ENCODE results near the gene COL6A1. TPM values are rescaled to one million over a fixed set of nuclear protein-coding genes. Genes with fewer than 3 reads are reported as not detected.

The COL6A1 gene
- total and polyA plus RNA-seq, 2 experiments from 2014 or later, result 296 to 592 TPM

DNA sequence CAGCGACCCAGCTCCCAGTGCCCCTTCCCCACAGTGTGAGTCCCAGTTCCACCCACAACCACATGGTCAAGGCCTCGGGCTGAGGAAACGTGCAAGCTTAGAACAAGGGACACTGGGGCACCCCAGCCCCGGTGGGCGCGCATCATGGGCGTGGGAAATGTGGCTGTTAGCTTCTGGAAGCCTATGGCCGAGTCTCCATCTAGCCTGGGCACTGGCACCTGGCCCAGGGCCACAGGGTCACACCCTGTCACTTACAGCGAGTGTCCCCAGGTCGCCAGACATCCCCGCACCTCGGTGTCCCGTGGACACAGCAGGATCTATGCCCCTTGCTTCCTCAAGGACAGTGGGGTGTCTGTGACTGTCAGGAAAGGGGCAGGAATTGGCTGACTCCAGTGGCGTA lies 37.0 kb upstream of the COL6A1 start:
- no peak overlapping the region for H3K27ac ChIP-seq
- H2AFZ ChIP-seq, result no peak overlapping the region
- no peaks in the 10 kb centered on the region for H3K36me3 ChIP-seq (replicated peaks; ENCODE audit: insufficient read depth, low read depth)
- WGBS (ENCODE audit: low lambda C conversion rate, missing lambda C conversion rate), result 91% methylated on average over 14 of the region's 14 CpGs
- TF ChIP-seq, protein P1, sequence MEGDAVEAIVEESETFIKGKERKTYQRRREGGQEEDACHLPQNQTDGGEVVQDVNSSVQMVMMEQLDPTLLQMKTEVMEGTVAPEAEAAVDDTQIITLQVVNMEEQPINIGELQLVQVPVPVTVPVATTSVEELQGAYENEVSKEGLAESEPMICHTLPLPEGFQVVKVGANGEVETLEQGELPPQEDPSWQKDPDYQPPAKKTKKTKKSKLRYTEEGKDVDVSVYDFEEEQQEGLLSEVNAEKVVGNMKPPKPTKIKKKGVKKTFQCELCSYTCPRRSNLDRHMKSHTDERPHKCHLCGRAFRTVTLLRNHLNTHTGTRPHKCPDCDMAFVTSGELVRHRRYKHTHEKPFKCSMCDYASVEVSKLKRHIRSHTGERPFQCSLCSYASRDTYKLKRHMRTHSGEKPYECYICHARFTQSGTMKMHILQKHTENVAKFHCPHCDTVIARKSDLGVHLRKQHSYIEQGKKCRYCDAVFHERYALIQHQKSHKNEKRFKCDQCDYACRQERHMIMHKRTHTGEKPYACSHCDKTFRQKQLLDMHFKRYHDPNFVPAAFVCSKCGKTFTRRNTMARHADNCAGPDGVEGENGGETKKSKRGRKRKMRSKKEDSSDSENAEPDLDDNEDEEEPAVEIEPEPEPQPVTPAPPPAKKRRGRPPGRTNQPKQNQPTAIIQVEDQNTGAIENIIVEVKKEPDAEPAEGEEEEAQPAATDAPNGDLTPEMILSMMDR (IDR thresholded peaks at IDR 0.05; ENCODE audit: poor library complexity), result no peak
- TF ChIP-seq EZH2phosphoT487 (IDR thresholded peaks at IDR 0.05; ENCODE audit: low read depth, severe bottlenecking, unreplicated experiment) (no peak), EZH2 (IDR thresholded peaks at IDR 0.05; ENCODE audit: borderline replicate concordance) (no peak)
- no peaks in the 10 kb centered on the region for H3K79me2 ChIP-seq
- H3K4me2 ChIP-seq, result no peak overlapping the region
- no peak overlapping the region for H3K4me3 ChIP-seq
- no peaks in the 10 kb centered on the region for H3K4me1 ChIP-seq (ENCODE audit: insufficient read depth)
- DNase-seq (ENCODE audit: low spot score), result no peak
- H3K9me2 ChIP-seq (replicated peaks; ENCODE audit: insufficient read depth), result no peaks in the 10 kb centered on the region
- H3K9me3 ChIP-seq (ENCODE audit: low read depth), result no peaks in the 10 kb centered on the region
- H4K20me1 ChIP-seq (ENCODE audit: insufficient read depth, poor library complexity, severe bottlenecking), result no peaks in the 10 kb centered on the region
- no peaks in the 10 kb centered on the region for H3K27me3 ChIP-seq

DNA sequence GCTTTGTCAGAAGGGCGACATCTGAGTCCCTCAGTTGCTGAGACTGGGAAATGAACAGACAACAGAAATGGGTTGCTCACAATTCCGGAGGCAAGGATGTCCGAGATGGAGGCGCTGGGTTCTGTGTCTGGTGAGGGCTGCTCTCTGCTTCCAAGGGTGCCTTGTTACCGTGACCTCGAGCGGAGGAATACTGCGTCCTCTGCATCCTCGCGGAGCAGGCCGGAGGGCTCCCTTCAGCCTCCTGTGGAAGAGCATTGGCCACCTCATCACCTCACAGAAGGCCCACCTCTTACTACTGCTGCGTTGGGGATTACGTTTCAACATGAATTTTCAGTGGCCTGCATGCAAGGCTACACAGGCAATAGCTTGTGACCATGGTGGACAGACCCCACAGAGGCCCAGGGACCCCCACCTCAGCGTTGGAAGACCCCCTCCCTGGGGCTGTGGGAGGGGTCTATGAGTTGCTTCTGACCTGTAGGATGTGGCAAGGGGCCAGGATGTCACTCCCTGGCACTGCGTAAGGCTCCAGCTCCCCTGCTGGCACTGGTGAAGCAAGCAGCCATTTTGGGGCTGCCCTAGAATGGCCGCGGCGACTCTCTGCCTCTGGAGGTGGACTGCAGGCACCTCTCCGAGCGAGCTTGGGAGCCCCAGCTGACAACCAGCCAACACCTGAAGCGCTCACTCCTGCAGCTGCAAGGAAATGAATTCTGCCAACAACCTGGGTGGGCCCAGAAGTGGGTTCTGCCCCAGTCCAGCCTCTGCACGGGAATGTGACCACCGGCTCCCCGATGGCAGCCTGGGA lies 36.3 kb upstream of the COL6A1 start:
- TF ChIP-seq EZH2phosphoT487 (IDR thresholded peaks at IDR 0.05; ENCODE audit: low read depth, severe bottlenecking, unreplicated experiment), result no peak
- no peak for TF ChIP-seq EZH2 (IDR thresholded peaks at IDR 0.05; ENCODE audit: borderline replicate concordance)
- TF ChIP-seq, protein P1 (IDR thresholded peaks at IDR 0.05; ENCODE audit: poor library complexity), result no peak
- 94% methylated on average over 21 of the region's 24 CpGs for WGBS (ENCODE audit: low lambda C conversion rate, missing lambda C conversion rate)
- Histone ChIP-seq H3K9me2 (replicated peaks; ENCODE audit: insufficient read depth) (no peaks in the 10 kb centered on the region), H3K9me3 (ENCODE audit: low read depth) (no peaks in the 10 kb centered on the region), H3K36me3 (replicated peaks; ENCODE audit: insufficient read depth, low read depth) (no peaks in the 10 kb centered on the region), H3K4me3 (no peak overlapping the region), H2AFZ (no peak overlapping the region), H3K27me3 (no peaks in the 10 kb centered on the region), H3K4me1 (ENCODE audit: insufficient read depth) (no peaks in the 10 kb centered on the region), H3K79me2 (no peaks in the 10 kb centered on the region), H3K4me2 (no peak overlapping the region), H4K20me1 (ENCODE audit: insufficient read depth, poor library complexity, severe bottlenecking) (no peaks in the 10 kb centered on the region), H3K27ac (no peak overlapping the region)
- no peak for DNase-seq (ENCODE audit: low spot score)

DNA sequence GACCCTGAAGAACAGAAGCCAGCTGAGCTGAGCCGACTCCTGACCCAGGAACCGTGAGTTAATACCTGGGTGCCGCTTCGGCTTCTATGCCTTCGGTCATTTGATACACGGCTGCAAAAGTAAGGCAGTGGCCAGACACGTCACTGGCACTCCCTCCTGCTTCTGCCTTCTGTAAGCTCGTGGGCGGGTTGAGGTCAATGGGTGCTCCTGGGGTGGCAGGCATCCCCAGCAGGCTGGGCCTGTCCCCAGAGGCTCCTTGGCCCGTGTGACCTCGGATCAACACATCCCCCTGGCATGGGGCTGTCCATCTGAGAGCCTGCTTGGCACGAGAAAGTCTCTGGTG lies 35.7 kb upstream of the COL6A1 start:
- no peaks in the 10 kb centered on the region for H3K9me3 ChIP-seq (ENCODE audit: low read depth)
- no peaks in the 10 kb centered on the region for H3K9me2 ChIP-seq (replicated peaks; ENCODE audit: insufficient read depth)
- H3K27me3 ChIP-seq, result no peaks in the 10 kb centered on the region
- no peaks in the 10 kb centered on the region for H3K79me2 ChIP-seq
- DNase-seq (ENCODE audit: low spot score), result no peak
- no peak for TF ChIP-seq EZH2 (IDR thresholded peaks at IDR 0.05; ENCODE audit: borderline replicate concordance)
- TF ChIP-seq EZH2phosphoT487 (IDR thresholded peaks at IDR 0.05; ENCODE audit: low read depth, severe bottlenecking, unreplicated experiment), result no peak
- TF ChIP-seq, protein P1 (IDR thresholded peaks at IDR 0.05; ENCODE audit: poor library complexity), result no peak
- no peak overlapping the region for H3K4me2 ChIP-seq
- peaks cover 5% of the 10 kb centered on the region for H3K4me1 ChIP-seq (ENCODE audit: insufficient read depth)
- no peaks in the 10 kb centered on the region for H4K20me1 ChIP-seq (ENCODE audit: insufficient read depth, poor library complexity, severe bottlenecking)
- no peak overlapping the region for H3K27ac ChIP-seq
- H3K4me3 ChIP-seq, result no peak overlapping the region
- no peaks in the 10 kb centered on the region for H3K36me3 ChIP-seq (replicated peaks; ENCODE audit: insufficient read depth, low read depth)
- H2AFZ ChIP-seq, result no peak overlapping the region
- WGBS (ENCODE audit: low lambda C conversion rate, missing lambda C conversion rate), result 91% methylated on average over 12 of the region's 12 CpGs

All from hepatocyte (in vitro differentiated cells).